GM19023 (cell line): ENCODE results near the gene FAAP20.
A peak's percentile ranks its signal among the peaks of the same experiment; 100 is the strongest.

Experiments used
- ATAC-seq: cut with Tn5 transposase; IDR thresholded peaks from one replicate; pipeline ENCODE4 v1.9.1; 2021; ENCODE audit warnings: mild to moderate bottlenecking, moderate library complexity; ENCODE audit not compliant: unreplicated experiment

Gene FAAP20

DNA sequence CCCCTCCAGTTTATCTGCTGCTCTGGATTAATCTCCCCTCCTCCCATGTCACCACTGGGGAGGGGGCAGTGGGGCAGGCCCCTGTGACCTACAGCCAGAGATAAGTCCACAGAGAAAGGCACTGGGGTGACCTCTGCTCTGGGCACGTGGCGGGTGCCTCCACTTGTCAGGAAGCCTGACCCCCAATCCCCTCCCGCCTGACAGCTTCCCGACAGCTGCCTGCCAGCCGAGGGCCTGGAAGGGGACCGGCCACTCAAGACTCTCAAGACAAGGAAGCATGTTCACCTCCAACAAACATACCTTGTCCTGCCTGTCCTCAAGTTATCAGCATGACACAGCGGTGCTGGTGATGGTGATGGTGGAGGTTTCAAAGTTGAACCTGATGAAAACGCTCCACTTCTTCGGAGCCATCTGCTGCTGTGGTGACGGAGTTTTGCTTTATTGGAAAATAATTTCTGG, 3.2 kb upstream of the FAAP20 start:
- ATAC-seq, result no peak

DNA sequence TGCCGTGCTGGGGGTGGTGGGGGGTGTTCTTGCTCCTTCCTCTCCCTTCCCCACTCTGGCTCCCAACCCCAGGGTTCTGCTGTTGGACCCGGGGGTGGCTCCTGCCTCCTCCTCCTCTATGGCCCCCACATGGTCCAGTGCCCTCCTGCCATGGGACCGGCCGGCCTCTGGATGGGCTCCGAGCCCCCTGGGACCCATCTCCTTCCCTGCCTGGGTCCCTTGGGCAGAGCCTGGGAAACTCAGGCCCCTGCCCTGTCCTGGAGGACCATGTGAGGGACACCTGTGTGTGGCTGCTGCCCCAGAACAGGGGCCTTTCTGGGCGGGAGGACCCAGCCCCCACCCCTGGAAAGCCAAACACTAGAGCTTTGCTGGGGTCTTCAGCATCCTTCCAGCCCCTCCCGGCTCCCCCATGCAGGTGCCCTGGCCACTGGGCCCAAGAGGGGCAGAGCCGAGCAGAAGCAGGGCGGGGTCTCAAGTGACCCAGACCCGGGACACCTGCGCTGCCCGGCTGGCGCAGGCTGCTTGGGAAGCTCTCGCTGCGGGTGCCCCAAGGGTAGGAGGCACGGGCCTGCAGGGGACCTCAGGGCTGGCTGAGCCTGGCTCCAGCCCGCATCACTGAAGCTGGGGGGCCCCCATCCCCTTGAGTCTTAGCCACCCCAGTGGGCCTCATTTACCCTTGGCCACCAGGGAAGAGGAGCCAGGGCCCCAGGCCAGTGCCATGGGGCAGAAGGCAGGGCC, 2.5 kb upstream of the FAAP20 start:
- ATAC-seq, result no peak

DNA sequence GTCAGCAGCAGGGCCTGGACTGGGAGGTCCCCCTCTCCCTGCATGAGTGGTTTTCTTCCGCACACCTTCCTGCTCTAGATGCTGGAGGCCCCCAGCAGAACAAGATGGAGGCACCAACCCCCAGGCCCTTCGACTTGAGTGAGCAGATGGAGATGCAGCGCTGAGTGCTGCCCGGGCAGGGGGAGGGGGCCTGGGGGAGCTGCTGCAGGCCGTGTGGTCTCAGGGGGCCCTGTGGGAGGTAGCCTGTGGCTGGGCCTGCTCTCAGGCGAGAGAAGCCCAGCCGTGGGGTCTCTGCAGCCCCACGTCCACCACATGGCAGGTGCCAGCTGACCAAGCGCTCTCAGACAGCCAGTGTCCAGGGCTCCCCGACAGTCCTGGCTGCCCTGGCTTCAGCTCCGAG, 1.2 kb upstream of the FAAP20 start:
- no peak for ATAC-seq

DNA sequence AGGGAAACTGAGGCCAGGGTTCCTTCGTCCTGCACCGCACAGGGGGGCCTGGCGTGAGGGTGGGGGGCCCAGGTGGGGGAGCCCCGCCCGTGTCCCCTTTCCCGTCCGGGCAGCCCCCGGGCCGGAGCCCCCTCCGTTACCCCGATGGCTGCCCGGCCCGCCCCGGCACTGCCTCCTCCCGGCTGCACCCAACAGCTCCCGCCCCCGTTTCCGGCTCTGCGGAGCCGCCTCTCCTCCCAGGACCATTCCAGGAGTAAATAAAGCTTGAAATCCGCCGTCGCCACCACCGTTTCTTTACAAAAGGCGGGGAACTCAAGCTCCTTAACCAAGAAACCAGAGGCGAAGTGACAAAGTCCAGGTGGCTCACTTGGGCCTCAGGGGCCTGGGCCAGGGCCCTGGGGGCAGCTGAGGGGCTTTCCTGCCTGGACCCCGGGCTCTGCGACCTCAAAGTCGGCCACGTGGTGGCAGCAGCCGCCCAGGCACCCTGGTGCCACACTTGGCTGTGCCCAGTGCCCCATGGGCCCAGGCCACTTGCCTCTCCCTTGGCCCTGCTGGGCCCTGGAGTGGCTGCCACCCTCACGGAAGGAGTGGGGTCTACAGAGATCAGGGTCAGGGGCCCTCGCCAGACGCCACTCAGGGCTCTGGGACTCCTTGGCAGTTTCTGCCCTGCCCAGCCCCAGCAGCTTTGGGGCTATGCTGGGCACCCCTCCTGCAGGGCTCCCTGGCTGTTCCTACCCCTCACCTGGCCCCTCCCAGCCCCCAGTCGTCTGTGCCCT, 514 bp upstream of the FAAP20 start:
- peak; percentile 65 for ATAC-seq

DNA sequence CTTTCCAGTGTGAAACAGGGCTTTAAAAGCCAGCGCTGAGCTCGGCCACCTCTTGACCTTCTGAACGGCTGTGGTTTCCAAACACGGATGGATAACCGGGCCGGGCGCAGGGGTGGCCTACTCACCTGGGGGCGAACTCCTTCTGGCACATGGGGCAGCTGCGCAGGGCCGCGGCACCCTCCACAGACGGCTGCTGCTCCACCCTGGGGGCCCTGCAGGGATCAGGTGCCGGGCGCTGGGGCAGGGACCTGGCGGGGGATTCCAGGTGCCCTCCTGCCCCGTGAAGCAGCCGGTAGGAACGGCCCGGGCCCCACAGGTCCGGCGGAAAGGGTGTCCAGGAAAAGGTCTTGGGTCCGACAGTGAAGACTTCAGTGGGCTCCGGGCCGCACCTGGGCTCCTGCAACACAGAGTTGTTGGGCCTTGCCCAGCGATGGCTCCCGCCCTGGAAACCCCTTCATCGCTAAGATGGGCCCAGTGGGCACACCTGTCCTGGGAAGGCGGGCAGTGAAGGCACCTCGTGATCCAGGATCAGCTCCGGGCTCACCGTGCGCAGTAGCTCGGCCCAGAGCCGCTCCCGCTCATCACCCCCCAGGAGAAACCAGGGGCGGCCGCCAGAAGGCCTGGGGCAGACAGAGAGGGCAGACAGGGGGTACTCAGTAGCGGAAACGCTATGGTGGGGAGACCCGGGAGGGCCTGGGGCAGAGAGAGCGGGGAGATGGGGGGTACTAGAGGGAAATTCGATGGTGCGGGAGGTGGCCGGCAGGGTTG, 874 bp downstream of the FAAP20 start:
- no peak for ATAC-seq

DNA sequence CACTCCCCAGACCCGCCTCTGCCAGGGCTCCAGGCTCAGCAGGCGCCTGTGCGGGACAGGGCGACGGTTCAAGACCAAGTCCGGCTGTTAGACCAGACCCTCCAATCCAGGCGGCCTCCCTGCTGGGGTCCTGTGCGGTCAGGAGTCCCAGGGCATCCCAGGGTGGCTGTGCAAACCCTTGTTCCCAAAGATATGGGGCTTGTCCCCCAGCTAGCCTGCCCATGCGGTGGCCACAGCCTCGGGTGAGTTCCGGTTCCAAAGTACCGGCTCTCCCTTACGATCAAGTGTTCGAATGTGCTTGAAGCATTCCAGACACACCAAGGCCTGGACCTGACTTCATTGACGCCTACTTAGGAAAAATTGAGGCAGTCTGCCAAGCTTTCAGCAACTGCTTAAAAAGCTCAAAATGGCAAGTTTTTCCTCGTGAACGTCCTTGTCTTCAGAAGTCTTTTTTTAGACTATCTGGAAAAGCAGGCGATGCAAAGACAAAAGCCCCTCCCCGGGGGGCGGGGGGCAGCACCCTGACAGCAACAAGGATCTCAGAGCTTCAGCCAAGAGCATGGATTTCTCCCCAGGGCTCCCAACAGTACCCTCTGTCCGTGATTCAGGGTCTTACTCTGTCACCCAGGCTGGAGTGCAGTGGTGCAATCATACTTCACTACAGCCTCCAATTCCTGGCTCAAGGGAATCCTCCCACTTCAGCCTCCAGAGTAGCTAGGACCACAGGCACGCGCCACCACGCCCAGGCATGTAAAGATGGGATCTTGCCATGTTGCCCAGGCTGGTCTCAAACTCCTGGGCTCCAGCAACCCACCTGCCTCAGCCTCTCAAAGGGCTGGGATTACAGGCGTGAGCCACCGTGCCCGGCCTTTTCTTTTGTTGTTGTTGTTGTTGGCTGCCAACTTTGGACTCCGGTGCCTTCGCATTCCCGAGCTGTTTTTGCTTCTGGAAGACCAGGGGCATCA, 2.3 kb downstream of the FAAP20 start:
- ATAC-seq, result no peak

DNA sequence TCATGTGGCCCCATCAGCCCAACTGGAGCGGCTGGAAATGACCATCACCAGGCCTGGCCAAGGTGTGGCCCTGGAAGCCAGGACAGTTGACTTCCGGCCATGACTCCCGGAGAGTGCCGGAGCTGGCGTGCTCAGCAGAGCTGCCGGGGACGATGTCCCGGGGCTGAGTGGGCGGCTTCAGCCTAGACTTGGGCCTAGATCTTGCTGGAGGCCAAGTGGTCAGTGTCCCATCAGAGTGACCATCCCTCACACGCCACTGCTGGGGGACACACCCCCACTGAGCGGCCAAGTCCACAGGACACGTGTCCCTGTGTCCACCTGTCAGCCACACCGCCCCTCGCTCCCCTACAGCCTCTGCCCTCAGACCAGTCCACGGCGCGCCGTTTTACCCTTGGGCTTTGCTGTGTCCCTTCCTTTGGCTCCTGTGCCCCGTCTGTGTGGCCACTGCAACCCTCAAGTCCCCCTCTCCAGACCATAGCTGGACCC, 4.0 kb downstream of the FAAP20 start:
- no peak for ATAC-seq

DNA sequence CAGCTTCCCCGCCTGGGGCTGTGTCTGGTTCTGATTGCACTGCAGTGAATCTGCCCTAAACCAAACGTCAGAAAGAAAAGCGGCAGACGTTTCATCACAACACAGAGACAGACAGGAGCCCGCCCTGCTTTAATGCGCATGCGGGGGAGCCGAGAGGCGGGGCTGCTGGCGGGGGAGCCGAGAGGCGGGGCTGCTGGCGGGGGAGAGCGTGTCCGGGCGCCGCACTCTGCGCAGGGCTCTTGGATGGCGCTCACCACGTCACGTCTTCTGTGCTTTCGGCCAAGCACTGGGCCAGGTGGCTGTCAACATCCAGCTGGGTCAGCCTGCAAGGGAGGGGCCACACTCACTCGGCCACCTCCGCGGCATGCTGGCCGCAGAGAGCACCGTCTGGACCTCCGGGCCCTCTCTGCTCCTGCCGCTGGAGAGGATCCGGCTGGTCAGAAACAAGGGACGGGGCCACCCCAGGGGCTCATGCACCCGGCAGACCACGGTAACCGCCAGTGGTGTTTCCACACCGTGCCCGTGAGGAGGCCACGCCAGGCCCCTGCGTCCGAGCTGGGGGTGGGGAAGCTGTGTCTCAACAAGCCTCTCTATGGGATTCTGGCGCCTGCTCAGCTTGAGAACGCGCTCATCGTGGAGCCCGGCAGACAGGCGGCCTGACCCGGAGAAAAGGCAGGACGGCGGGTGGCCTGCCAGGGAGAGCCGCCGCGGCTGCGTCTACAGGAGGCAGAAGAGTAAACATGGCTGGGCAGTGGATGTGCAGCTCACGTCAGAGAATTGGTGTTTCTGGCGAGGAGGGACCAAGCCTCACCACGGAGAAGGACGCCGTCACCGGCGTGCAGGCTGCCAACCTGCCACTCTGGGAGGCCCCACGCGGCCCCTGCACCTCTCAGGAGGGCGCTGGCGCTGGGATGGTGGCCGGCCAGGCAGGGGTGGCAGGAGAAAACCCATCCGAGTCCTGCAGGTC, 4.8 kb downstream of the FAAP20 start:
- ATAC-seq, result no peak

DNA sequence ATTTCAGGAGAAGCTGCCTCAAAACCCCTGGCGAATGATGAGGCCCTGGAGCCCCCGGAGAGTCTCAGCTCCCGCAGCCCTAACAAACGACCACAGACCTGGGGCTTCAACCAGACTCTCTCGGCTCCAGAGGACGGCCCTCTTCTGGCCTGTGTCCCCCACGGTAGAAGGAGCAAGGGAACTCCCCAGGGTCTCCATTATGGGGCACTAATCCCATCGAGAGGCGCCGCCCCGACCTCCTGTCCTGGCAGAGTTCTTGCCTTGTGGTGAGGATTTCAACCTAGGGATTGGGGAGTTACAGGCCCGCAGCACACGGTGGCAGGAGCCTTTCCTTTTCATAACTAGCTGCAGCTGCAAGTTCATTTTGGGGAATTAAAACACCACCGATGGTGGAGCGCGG, 6.2 kb downstream of the FAAP20 start:
- ATAC-seq, result no peak

DNA sequence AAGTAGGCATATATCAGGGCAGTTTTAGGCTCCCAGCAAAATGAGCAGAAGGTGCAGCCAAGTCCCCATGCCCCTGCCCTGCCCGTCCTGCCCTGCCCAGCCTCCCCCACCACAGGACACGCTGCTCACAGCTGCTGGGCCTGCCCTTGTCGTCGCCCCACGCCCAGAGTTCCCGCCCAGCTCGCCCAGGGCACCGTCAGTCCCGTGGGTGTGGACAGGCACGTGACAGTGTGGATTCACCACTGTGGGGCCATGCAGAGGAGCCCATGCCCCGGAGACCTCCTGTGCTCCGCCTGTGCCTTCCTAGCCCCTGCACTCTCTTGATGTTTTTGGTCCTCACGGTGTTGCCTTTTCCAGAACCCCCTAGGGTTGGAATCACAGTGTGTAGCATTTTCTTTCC, 7.0 kb downstream of the FAAP20 start:
- no peak for ATAC-seq

DNA sequence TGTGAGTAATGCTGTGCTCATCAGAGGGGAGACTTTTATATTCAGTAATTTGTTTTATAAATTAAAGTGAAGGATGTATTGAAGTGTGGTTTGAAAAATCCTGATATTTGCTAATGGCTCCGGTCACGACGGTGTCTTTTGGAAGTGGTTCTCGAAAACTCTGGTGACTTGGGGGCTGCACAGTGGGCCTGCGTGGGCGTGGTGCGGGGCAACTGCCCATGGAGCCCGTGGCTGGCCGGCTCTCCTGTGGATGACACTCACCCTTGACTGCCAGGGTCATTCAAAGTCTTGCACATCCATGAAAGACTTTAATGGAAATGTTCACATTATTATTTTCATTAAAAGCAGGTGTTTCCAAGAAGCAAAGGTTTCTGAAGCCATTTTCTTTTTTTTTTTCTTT, 7.7 kb downstream of the FAAP20 start:
- no peak for ATAC-seq

DNA sequence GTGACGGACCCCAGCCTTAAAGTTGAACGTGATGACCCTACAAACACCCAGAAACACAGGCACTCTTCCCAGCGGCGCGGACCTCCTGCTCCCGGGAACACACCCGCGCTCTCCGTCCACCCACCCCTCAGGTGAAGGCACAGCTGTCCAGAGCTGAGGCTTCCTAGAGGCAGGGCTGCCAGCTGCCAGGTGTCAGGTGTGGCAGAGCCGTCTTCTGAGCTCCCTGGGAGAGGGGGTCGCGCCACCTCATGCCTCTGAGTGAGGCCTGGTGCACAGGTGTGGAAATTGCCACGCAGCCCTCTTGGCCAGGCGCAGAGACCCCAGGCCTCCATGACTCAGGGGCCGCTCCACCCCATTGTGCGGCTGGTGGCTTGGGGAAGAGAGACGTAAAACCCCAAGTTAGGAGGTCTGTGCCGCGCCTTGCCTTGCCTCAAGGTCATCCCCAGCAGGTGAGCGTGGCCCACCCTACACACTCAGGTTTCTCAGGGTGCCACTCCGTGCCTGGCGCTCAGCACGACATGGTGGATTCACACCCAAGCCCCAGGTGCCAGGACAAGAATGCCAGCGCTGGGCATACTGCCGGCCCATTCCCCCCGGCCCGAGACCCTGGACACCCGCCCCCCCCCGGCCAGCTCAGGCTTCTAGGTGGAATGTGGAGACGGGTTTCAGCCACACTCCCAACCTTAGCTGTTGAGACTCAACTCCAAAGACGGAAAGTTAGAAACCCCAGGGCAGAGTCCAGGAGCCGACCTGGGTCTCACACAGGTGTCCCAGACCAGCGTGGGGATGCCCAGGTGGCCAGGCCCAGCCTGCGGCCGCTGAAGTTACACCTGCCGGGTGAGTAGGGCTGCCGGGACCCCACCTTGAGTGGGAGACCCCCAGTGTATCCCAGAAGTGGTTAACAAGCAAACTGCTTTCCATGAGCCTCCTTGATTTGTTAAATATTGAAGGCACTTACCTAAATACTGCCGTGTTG, 8.4 kb downstream of the FAAP20 start:
- no peak for ATAC-seq

DNA sequence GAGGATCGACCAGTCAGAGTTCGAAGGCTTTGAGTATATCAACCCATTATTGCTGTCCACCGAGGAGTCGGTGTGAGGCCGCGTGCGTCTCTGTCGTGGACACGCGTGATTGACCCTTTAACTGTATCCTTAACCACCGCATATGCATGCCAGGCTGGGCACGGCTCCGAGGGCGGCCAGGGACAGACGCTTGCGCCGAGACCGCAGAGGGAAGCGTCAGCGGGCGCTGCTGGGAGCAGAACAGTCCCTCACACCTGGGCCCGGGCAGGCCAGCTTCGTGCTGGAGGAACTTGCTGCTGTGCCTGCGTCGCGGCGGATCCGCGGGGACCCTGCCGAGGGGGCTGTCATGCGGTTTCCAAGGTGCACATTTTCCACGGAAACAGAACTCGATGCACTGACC, 9.6 kb downstream of the FAAP20 start:
- no peak for ATAC-seq

DNA sequence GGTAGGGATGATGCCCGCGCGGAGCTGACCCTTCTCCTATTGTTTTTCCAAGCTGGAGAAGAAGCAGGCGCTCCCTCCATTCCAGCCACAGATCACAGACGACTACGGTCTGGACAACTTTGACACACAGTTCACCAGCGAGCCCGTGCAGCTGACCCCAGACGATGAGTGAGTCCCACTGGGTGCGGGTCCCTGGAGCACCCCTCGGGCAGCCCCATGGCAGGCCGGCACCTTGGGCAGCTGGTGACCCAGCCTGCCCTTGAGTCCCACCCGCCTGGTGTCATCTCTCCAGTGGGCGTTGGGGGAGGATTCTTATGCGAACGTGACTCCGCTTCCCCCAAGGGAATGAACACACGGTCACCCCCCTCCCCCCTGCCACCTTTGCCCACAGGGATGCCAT, 10.0 kb downstream of the FAAP20 start:
- no peak for ATAC-seq

DNA sequence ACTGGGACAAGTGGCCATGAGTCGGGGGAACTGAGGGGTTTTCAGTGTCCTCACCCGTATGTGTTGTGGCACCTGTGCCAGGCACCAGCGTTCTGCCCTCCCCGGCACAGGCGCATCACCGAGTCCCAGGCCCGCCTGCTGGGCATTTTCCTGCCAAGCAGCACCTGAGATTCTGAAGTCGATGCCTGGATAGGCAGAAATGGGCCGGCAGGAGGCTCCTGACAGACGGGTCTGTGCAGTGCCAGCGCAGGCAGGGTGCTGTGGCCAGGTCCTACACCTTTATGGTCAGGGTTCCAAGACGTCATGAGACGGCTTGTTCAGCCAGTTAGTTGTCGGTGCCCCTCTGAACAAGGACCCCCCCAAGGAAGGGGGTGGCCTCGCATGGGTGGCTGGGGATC, 10.6 kb downstream of the FAAP20 start:
- ATAC-seq, result no peak

DNA sequence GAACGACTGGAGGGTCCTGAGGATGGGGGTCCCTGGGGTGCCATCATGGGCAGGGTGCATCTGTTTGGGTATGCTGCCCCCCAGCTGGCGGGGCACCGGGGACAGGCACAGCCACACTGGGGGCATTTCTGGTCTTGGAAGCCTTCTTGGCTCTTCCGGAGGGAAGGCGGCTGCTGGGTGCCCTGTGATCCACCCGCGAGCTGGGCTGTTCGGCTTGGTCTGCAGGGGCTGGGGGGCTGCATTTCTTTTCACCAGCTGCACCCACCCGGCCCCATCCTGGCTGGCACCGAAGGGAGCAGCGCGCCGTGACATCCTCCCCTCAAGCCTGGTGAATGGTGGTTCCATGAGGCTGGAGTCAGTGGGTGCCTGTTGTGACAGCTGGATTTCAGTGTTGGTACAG, 12.2 kb downstream of the FAAP20 start:
- ATAC-seq, result no peak

DNA sequence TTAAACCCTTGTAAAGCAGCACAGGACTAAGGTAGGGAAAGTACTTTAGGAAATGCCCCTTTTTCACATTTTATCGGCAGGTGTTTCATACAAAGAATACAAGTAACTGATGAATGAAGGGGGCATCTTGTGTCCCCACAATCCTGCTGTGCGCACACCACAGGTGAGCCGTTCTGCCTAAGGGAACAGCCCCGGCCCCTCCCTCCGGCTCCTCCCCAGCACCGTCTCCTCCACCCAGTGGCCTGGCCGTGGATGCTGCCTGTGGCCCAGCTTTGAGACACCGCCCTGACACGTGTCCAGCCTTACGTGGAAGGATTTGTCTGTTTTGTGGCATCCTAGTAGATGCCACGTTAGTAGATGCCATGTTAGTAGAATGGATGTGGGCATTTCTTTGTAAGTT, 12.8 kb downstream of the FAAP20 start:
- no peak for ATAC-seq

DNA sequence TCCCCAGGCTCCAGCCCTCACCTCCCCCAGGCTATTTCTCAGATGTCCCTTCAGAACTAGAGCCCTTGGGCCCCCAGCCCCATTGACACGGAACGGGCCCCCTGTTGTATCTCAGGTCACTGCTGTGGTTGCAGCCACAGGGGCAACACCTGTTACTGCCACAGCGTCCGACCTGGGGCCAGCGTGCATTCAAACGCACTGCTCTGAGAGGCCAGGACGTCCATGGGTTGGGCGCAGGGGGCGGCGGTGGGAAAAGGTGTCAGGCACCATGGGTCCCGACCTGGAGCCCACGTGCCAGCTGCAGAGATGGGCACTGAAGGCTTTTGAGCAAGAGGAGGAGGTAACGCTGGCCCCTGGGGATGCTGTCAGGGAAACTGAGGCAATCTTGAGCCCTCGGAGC, 13.3 kb downstream of the FAAP20 start:
- ATAC-seq, result no peak
